Stimulated activated effector memory CD8-positive, alpha-beta T cell treated with anti-CD3 and anti-CD28 coated beads, Interleukin-12 subunit alpha, Interleukin-12 subunit beta, amount 100 ng/mL, for 72 hours (primary cell): ENCODE results near the gene FYN.

Experiments
- ATAC-seq: fragments of 150-1000 bp; cut with Tn5 transposase; 2 replicates; pipeline ENCODE4 v1.10.0; 2021
- DNase-seq, 2 donors: peaks; one replicate each; pipeline ENCODE4 v3.0.0; 2021 to 2022; ENCODE audit warnings: low spot score in 2 of 2
- H3K27ac Mint-ChIP-seq: one replicate; pipeline ENCODE4 v1.8.0; 2022; ENCODE audit warnings: mild to moderate bottlenecking, mixed read lengths
- H3K36me3 Mint-ChIP-seq: one replicate; pipeline ENCODE4 v1.8.0; 2022; ENCODE audit warnings: mild to moderate bottlenecking, mixed read lengths
- H3K4me1 Mint-ChIP-seq: one replicate; pipeline ENCODE4 v1.8.0; 2022; ENCODE audit warnings: mixed read lengths
- H3K4me3 Mint-ChIP-seq: one replicate; pipeline ENCODE4 v1.8.0; 2022; ENCODE audit warnings: mild to moderate bottlenecking, mixed read lengths
- H3K9me3 Mint-ChIP-seq: one replicate; pipeline ENCODE4 v1.8.0; 2022; ENCODE audit warnings: mixed read lengths

FYN gene

DNA sequence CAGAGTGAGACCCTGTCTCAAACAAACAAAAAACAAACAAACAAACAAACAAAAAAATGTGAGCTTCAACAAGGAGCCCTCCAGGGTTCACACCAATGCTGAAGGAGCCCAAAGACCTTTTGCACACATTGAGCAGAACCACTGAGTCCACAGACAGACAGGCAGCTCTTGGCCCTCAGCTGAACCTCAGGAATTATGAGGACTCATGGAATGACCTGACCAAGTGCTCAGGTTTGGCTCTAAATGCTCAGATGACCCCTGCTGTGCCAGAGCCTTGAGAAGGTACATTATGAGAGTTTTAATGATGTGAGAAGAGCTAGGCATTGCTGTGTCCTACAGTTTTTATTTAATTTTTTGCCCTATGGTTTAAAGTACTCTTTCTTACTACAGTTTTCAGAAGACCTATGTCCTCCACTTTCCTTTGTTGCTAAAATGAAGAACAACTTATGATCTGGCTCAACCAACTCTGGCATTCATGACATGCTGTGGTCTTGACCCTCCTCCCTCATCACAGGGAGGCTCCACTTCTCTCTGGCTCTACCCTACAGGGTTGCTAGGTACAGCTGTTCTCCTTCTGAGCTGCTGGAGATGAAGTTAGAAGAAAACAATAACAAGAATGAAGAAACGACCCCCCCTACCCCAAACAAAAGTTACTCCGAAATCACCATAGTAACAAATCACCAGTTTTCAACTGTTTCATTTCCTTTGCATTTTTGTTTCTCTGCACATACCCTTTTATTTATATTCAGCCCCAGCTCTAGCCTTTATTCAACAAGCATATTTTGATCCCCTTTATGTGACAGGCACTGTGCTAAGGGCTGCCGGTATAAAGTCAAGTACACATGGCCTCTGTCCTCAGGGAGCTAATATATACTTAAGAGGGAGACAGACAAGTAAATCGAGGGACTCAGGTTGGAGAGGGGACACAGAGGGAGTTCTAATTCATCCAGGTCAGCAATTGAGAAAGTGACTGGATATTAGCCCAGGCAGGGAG is 138.9 kb downstream of the FYN start:
- peaks cover 98% of the 10 kb centered on the region for H3K36me3 Mint-ChIP-seq
- peak overlapping the region; percentile 33 for H3K4me3 Mint-ChIP-seq
- no peak for ATAC-seq
- peaks cover 97% of the 10 kb centered on the region for H3K4me1 Mint-ChIP-seq
- no peaks in the 10 kb centered on the region for H3K9me3 Mint-ChIP-seq
- peak overlapping the region; percentile 82 for H3K27ac Mint-ChIP-seq
- DNase-seq, result no peak

DNA sequence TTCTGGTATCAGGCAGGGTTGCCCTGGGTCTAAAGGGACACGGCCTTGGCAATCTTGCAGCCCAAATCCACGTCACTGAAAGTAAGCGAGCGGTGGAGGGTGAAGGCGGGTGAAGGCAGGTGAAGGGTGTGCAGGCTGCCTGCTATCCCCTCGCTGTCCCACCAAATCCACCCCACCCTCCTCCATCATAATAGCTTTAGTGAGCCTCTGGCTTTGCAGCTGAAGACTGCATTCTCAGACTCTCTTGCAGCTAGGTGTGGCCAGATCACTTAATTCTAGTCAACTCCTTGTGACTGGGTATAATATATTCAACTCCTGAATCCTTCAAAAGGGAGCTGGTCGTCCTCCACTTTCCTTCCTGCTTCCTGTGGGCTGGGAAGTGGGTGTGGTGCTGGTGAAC is 140.9 kb downstream of the FYN start:
- no peak for ATAC-seq
- peak overlapping the region; percentile 93 for H3K27ac Mint-ChIP-seq
- H3K9me3 Mint-ChIP-seq, result no peaks in the 10 kb centered on the region
- peaks cover 96% of the 10 kb centered on the region for H3K4me1 Mint-ChIP-seq
- H3K36me3 Mint-ChIP-seq, result peaks cover 98% of the 10 kb centered on the region
- no peak overlapping the region for H3K4me3 Mint-ChIP-seq
- no peak for DNase-seq

DNA sequence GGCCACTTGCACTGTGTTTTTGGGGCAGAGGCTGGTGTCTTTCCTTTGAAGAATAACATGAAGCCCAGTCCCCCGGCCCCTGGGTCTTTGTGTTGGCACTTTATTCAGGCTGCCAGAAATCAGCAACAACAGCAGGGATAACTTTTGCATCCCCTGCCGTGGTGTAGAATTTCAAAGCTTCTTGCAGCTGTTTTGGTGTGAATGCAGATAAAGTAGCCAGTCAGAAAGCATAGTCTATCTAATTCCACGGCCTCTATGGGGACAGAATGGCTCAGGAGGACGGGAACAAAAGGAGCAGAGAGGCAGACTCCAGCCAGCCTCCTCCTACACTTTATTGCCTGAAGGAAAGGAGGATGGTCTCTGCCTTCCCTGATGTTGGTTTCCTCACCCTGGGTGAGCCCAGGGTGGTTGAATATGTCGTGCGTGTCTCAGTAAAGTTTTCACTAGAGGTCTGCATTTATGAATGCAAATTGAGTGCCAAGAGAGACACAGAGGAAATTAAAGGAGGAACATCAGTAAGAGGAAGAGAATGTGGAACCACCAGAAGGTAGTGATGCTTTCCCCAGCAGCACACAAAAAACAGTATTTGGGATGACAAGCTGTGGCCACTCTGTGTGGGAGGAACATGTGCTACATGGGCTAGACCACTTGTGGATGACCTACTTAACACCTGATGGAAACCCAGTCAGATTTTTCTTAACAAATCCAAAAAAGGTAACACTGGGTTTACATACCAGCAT is 141.6 kb downstream of the FYN start:
- Mint-ChIP-seq H3K9me3 (no peaks in the 10 kb centered on the region), H3K4me3 (peak overlapping the region; percentile 25), H3K36me3 (peaks cover 98% of the 10 kb centered on the region), H3K4me1 (peaks cover 96% of the 10 kb centered on the region), H3K27ac (peak overlapping the region; percentile 93)
- peak; percentile 72 for ATAC-seq
- DNase-seq, result no peak

DNA sequence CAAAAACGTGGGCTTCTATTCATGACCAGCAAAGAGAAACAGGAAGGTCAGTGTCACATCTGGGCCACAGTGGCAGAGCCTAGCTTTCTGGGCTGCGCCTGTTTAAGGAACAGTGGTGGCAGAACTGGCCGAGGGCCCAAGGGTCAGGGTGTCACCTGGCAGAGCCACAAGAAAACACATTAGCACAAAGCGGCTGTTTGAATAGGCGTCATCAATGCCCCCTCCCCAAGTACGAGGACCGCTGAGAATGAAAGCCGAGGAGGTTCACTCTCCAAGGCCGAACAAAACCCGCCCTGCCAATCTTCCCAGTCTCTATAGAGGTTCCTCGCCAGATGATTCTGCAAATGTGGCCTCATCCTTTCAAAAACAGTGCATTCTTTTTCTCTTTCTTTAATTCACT is 142.4 kb downstream of the FYN start:
- Mint-ChIP-seq H3K4me1 (peaks cover 96% of the 10 kb centered on the region), H3K4me3 (peak overlapping the region; percentile 25), H3K9me3 (no peaks in the 10 kb centered on the region), H3K27ac (peak overlapping the region; percentile 93), H3K36me3 (peaks cover 98% of the 10 kb centered on the region)
- DNase-seq (no peak), ATAC-seq (no peak)

DNA sequence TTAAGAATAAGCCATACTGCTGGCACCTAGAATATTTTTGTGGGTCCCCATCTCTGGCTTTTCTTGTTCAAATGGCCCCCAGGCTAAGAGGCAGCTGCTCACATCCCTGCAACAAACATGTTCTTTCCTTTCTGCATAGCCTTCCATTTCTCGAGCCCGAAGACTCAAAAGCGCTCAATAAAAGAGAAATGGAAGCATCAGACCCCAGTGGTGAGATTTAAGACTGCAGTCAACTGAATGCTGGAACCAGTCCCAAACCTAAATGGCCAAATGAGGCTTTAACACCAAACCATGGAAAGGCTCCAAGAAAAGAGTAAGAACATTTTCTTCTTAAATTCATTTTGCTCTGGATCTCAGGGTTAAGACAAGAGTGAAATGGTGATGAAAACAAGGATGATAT is 145.4 kb downstream of the FYN start:
- H3K36me3 Mint-ChIP-seq, result peaks cover 86% of the 10 kb centered on the region
- peak overlapping the region; percentile 85 for H3K27ac Mint-ChIP-seq
- no peaks in the 10 kb centered on the region for H3K9me3 Mint-ChIP-seq
- peaks cover 92% of the 10 kb centered on the region for H3K4me1 Mint-ChIP-seq
- no peak for ATAC-seq
- H3K4me3 Mint-ChIP-seq, result no peak overlapping the region
- DNase-seq, result no peak

DNA sequence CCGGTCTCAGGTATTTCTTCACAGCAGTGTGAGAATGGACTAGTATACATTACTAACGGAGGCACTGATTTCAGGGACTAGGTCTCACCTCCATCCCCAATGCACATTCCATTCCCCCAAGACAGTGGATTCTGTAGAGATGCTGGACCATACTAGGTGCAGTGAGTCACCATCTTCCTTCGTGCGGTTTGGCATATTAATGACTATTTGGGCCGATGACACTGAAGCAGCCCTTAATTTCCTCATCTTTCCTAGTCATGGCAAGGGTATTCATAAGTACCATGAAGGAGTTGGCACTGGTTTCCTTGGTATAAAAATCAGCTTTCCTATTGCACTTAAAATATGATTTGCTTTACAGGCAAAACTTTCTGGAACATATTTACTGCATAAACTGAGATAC is 146.2 kb downstream of the FYN start:
- ATAC-seq (no peak), DNase-seq (no peak)
- Mint-ChIP-seq H3K4me1 (peaks cover 92% of the 10 kb centered on the region), H3K27ac (peak overlapping the region; percentile 85), H3K4me3 (no peak overlapping the region), H3K36me3 (peaks cover 86% of the 10 kb centered on the region), H3K9me3 (no peaks in the 10 kb centered on the region)

DNA sequence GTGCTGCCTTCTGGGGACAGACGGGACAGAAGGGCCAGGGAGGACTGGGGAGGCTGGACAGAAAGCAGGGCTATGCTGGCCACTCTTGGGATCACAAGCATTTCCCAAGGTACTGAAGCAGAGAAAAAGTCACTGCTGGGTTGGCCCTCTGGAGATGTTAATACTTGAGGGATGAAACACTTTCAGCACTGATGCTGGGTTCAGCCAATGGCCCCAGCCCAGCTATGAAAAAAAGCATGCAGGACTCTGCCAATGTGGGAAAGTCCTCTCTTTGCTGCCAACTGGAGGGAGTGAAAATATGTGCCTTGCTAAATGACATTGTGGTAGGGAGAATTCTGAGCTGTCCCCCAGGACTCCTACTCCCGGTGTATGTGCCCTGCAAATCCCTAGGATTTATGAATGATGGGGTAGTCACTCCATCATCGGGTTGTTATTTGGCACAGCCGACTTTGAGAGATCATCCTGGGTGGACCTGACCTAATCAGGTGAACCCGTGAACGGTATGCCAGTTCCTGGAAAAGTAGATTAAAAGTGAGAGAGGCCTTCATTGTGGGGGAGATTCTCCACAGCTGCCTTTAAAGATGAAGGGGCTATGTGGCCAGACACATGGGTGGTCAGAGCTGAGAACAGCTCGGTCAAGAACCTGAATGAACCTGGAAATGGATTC is 147.7 kb downstream of the FYN start:
- Mint-ChIP-seq H3K4me3 (peak overlapping the region; percentile 41), H3K4me1 (peaks cover 92% of the 10 kb centered on the region)

DNA sequence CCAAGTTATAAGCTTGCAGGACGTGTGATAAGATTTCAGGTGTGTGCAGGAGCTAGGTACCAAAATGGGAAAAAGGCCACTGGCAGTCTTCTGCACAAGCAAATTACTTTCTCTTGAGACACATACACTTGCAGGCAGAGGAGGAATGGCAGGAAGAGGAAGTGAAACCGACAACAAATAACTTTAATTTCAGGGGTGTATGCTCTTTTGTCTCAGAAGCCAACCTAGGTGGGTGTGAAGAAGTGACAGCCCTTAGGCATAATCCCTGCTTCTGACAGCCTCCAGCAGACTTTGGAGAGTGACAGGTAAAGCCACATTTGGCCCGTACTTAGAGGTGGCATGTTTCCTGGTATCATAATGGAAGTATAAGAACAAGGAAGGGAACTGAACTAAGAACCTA is 148.7 kb downstream of the FYN start:
- peaks cover 92% of the 10 kb centered on the region for H3K4me1 Mint-ChIP-seq
- H3K36me3 Mint-ChIP-seq, result peaks cover 87% of the 10 kb centered on the region
- H3K4me3 Mint-ChIP-seq, result peak overlapping the region; percentile 41
- H3K9me3 Mint-ChIP-seq, result no peaks in the 10 kb centered on the region
- peak overlapping the region; percentile 85 for H3K27ac Mint-ChIP-seq
- peak; percentile 71 for ATAC-seq
- no peak for DNase-seq

More for the DNA sequence above, 147.7 kb downstream of the FYN start:
- no peaks in the 10 kb centered on the region for H3K9me3 Mint-ChIP-seq
- no peak for ATAC-seq
- H3K27ac Mint-ChIP-seq, result peak overlapping the region; percentile 85
- H3K36me3 Mint-ChIP-seq, result peaks cover 86% of the 10 kb centered on the region
- no peak for DNase-seq

DNA sequence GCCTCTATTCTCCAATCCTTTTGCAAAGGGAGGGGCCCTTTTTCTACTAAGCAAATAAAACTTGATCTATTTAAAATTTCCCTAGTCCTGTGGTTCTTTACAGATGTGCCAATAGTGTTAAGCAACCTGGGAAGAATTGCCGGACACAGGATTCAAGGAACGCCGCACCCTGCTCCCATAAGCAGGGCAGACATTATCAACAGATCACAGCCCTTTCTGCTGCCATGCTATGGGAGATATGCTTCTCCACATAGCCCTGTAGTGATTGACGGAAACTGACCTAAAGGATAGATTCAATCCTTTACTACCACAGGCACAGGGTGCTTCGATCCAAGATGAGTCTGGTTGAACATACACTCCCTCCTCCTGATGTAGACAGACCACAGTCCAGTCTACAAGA is 149.2 kb downstream of the FYN start:
- peak overlapping the region; percentile 41 for H3K4me3 Mint-ChIP-seq
- no peak for DNase-seq
- H3K36me3 Mint-ChIP-seq, result peaks cover 88% of the 10 kb centered on the region
- ATAC-seq, result peak; percentile 4
- H3K9me3 Mint-ChIP-seq, result no peaks in the 10 kb centered on the region
- H3K4me1 Mint-ChIP-seq, result peaks cover 92% of the 10 kb centered on the region
- H3K27ac Mint-ChIP-seq, result peak overlapping the region; percentile 85

DNA sequence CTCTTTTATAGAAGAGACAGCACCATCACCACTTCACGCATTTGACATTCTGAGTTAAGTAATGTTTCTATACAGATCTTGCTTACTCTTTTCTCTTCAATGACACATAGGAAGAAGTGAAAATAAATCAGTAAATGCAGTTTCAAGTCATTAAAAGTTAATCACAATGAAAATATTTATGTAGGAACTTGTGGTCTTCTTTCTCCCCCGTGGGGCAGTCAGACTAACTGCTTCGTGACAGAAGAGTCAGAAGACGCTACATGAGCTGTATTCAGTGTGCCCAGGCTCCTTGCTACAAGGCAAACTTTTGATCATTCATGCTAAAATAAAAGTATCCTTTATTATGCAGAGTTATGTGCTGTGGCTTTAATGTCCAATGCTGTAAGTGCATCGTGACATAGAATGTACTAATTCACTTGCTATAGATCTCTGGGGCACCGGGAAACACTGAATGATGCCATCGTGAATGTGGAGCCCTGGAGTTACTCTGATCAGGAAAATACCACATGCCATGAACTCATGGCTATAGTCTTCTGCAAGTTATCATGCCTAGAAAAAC is 149.8 kb downstream of the FYN start:
- Mint-ChIP-seq H3K36me3 (peaks cover 88% of the 10 kb centered on the region), H3K4me3 (no peak overlapping the region), H3K4me1 (peaks cover 93% of the 10 kb centered on the region), H3K27ac (peak overlapping the region; percentile 84), H3K9me3 (no peaks in the 10 kb centered on the region)
- DNase-seq (no peak), ATAC-seq (peak; percentile 33)

DNA sequence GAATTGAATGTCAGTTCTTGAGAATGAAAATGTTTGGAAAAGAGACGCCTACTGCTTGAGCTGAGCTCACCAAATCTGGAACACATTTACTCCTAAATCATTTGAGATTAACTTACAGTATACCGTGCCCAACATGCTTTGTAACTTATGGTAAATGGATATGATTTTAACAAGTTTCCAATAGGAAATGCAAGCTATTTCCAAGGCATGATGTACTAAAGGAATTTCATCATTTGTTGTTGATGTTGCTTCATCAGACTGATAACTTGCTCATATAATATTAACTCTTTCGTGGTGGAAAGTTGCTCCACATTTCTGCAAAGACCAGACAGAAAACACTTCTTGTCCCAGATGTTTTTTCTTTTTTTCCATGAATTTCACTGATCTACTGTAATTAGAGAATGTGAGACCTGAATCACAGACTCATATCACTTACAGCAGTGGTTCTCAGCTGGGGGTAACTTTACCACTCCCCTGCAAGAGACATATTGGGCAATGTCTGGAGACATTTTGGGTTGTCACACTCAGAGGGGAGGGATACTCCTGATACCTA is 151.0 kb downstream of the FYN start:
- Mint-ChIP-seq H3K4me3 (no peak overlapping the region), H3K27ac (peak overlapping the region; percentile 84), H3K9me3 (no peaks in the 10 kb centered on the region), H3K4me1 (peaks cover 88% of the 10 kb centered on the region), H3K36me3 (peaks cover 88% of the 10 kb centered on the region)
- DNase-seq (no peak), ATAC-seq (no peak)

DNA sequence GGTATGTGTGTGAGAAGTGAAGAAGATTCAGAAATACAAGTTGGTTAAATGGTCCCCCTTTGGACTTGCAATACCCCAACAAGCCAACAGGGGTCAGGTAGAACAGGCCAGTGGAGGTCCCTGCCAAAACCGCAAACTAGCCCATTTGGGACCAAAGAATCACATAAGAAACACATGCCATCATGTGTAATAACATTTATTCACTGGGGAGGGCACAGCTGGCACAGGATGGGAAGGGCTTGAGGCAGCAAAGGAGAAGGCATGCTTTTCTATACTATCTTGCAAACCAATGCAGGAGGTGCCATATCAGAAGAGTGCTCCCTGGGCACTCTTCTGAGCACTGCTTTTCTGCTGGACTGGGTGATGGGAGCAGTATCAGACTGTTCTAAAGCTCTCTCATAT is 151.5 kb downstream of the FYN start:
- no peaks in the 10 kb centered on the region for H3K9me3 Mint-ChIP-seq
- H3K27ac Mint-ChIP-seq, result peak overlapping the region; percentile 84
- no peak overlapping the region for H3K4me3 Mint-ChIP-seq
- peak; percentile 46 for ATAC-seq
- H3K4me1 Mint-ChIP-seq, result peaks cover 83% of the 10 kb centered on the region
- DNase-seq, result peak; percentile 29 to 74
- H3K36me3 Mint-ChIP-seq, result peaks cover 88% of the 10 kb centered on the region

DNA sequence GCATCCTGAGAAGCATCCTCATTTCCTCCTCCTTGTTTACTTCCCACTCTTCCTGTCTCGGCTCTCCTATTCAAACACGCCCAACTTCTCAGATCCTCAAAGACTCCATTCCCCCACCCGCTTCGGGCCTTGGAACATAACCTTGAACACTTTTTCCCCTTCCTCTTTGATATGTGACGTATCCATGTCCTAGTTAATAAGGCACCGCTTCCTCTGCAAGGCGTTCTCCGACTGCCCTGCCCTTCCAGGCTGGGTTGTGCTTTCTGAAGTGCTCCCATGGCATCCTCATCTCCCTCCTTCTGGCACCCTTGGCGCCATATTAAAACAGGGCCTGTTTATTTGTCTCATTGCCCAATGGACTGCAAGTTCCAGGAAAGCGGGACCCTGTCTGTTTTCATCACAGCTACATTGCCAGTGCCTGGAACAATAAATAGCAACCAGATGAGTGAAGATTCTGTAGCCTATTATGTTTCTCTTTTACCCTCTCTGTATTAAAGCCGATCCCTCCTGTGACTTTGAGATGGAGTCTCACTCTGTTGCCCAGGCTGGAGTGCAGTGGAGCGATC is 152.2 kb downstream of the FYN start:
- ATAC-seq (no peak), DNase-seq (no peak)
- no peak overlapping the region for H3K4me3 Mint-ChIP-seq
- peak overlapping the region; percentile 84 for H3K27ac Mint-ChIP-seq
- H3K36me3 Mint-ChIP-seq, result peaks cover 88% of the 10 kb centered on the region
- peaks cover 76% of the 10 kb centered on the region for H3K4me1 Mint-ChIP-seq
- no peaks in the 10 kb centered on the region for H3K9me3 Mint-ChIP-seq

DNA sequence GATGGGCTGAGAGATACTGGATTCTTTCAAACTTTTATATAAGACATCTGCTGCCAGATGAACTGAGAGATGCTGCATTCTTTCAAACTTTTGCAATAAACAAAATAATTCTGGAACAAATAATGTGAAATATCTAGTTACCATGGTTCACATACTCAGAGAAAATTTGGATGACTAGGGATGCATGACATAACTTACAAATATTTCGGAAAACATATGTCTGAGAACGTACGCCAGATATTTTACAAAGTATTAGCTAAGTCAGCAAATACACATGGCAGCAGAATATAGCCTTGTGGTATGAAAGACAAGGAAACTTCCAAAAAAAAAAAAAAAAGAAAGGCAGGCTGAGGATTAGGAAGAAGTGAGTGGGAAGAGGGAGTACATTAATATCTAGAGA is 154.3 kb downstream of the FYN start:
- Mint-ChIP-seq H3K4me1 (peaks cover 73% of the 10 kb centered on the region), H3K9me3 (no peaks in the 10 kb centered on the region), H3K4me3 (no peak overlapping the region), H3K27ac (peak overlapping the region; percentile 84), H3K36me3 (peaks cover 93% of the 10 kb centered on the region)
- DNase-seq, result no peak
- no peak for ATAC-seq
